GM23338 (cell line): Measurements from ENCODE around the gene SDC1. TPM values are rescaled to one million over a fixed set of nuclear protein-coding genes. Genes with fewer than 3 reads are reported as not detected.

Source experiments
- ATAC-seq: fragments of 200-7000 bp; cut with Tn5 transposase; 3 replicates; pipeline ENCODE4 v1.9.1; 2020
- DNase-seq: peaks from one replicate; pipeline ENCODE4 v3.0.0-alpha.2; 2015; ENCODE audit warnings: low spot score
- H2AFZ ChIP-seq: fragments of 200-600 bp; sonication (generic); 2 replicates; pipeline ENCODE4 v1.8.0; 2016; ENCODE audit warnings: antibody characterized with exemption, mild to moderate bottlenecking, moderate library complexity
- H3F3A ChIP-seq: fragments of 200-600 bp; sonication (generic); replicated peaks from 2 replicates; pipeline ENCODE4 v1.8.0; 2017; ENCODE audit warnings: antibody characterized with exemption, mixed run types, low read depth
- H3K27ac ChIP-seq: fragments of 200-600 bp; sonication (generic); 2 replicates; pipeline ENCODE4 v1.6.1; 2016; ENCODE audit warnings: low read depth
- H3K27me3 ChIP-seq: fragments of 200-600 bp; sonication (generic); 2 replicates; pipeline ENCODE4 v1.8.0; 2016; ENCODE audit warnings: mild to moderate bottlenecking, mixed run types, moderate library complexity; ENCODE audit not compliant: insufficient read depth
- H3K36me3 ChIP-seq: fragments of 200-600 bp; sonication (generic); 2 replicates; pipeline ENCODE4 v1.8.0; 2016; ENCODE audit warnings: mild to moderate bottlenecking; ENCODE audit not compliant: insufficient read depth
- H3K4me1 ChIP-seq: fragments of 200-600 bp; sonication (generic); 2 replicates; pipeline ENCODE4 v1.8.0; 2016; ENCODE audit warnings: mild to moderate bottlenecking, moderate library complexity; ENCODE audit not compliant: insufficient read depth
- H3K4me2 ChIP-seq: fragments of 200-600 bp; sonication (generic); 2 replicates; pipeline ENCODE4 v1.7.1; 2017; ENCODE audit warnings: mixed run types
- H3K4me3 ChIP-seq: fragments of 200-600 bp; sonication (generic); 2 replicates; pipeline ENCODE4 v1.6.1; 2016; ENCODE audit warnings: mixed run types
- H3K79me2 ChIP-seq: fragments of 200-600 bp; sonication (generic); replicated peaks from 2 replicates; pipeline ENCODE4 v1.8.0; 2017; ENCODE audit warnings: mild to moderate bottlenecking; ENCODE audit not compliant: insufficient read depth
- H3K9me2 ChIP-seq: fragments of 200-600 bp; sonication (generic); 2 replicates; pipeline ENCODE4 v1.8.0; 2017; ENCODE audit not compliant: insufficient read depth
- H4K20me1 ChIP-seq: fragments of 200-600 bp; sonication (generic); replicated peaks from 2 replicates; pipeline ENCODE4 v1.8.0; 2017; ENCODE audit warnings: mild to moderate bottlenecking; ENCODE audit not compliant: insufficient read depth
- H3K27ac Mint-ChIP-seq: 2 replicates; pipeline ENCODE4 v1.8.0; 2020; ENCODE audit warnings: inconsistent platforms, mild to moderate bottlenecking, moderate library complexity, mixed read lengths
- H3K27me3 Mint-ChIP-seq: 3 replicates; pipeline ENCODE4 v1.8.0; 2022; ENCODE audit warnings: low read depth, mild to moderate bottlenecking, moderate library complexity, mixed read lengths, inconsistent platforms; ENCODE audit not compliant: insufficient read depth, poor library complexity
- H3K36me3 Mint-ChIP-seq: 3 replicates; pipeline ENCODE4 v1.8.0; 2021; ENCODE audit warnings: low read depth, mild to moderate bottlenecking, inconsistent platforms, moderate library complexity, mixed read lengths
- H3K4me1 Mint-ChIP-seq: 3 replicates; pipeline ENCODE4 v1.8.0; 2020; ENCODE audit warnings: mild to moderate bottlenecking, inconsistent platforms, mixed read lengths
- H3K4me3 Mint-ChIP-seq: 3 replicates; pipeline ENCODE4 v1.8.0; 2021; ENCODE audit warnings: moderate library complexity, mild to moderate bottlenecking, inconsistent platforms, mixed read lengths
- H3K9me3 Mint-ChIP-seq: 3 replicates; pipeline ENCODE4 v1.8.0; 2020; ENCODE audit warnings: moderate library complexity, mild to moderate bottlenecking, inconsistent platforms, mixed read lengths
- CREB1 ChIP-seq: fragments of 250-450 bp; sonication (Bioruptor Pico); IDR thresholded peaks from 2 replicates; pipeline ENCODE4 v1.5.0; 2020; ENCODE audit warnings: low read depth, mild to moderate bottlenecking, moderate library complexity
- CTCF ChIP-seq, 2 experiments: fragments of 200-600 bp in 1 of 2; sonication (generic) in 1 of 2; conservative IDR thresholded peaks; 2 replicates each; pipeline versions ENCODE4 v1.5.1 to v1.6.1; 2016 to 2017; ENCODE audit warnings: antibody characterized with exemption in 2 of 2, low read depth in 2 of 2, mild to moderate bottlenecking in 2 of 2, moderate library complexity in 1 of 2
- ETS1 ChIP-seq: IDR thresholded peaks from 2 replicates; pipeline ENCODE4 v1.6.1; 2016; ENCODE audit warnings: antibody characterized with exemption
- EZH2 ChIP-seq: fragments of 200-600 bp; sonication (generic); IDR thresholded peaks from one replicate; pipeline ENCODE4 v1.8.0; 2017; ENCODE audit warnings: antibody characterized with exemption, mild to moderate bottlenecking, low read depth; ENCODE audit not compliant: unreplicated experiment
- EZH2phosphoT487 ChIP-seq: fragments of 200-600 bp; sonication (generic); IDR thresholded peaks from one replicate; pipeline ENCODE4 v1.8.1; 2018; ENCODE audit warnings: antibody characterized with exemption; ENCODE audit not compliant: unreplicated experiment
- JUNB ChIP-seq: IDR thresholded peaks from one replicate; pipeline ENCODE4 v1.6.1; 2016; ENCODE audit warnings: antibody characterized with exemption; ENCODE audit not compliant: unreplicated experiment
- NANOG ChIP-seq: IDR thresholded peaks from 2 replicates; pipeline ENCODE4 v1.6.1; 2016; ENCODE audit warnings: antibody characterized with exemption, borderline replicate concordance
- POLR2AphosphoS5 ChIP-seq: IDR thresholded peaks from 2 replicates; pipeline ENCODE4 v1.6.1; 2016; ENCODE audit warnings: antibody characterized with exemption, low read depth
- REST ChIP-seq: IDR thresholded peaks from one replicate; pipeline ENCODE4 v1.6.1; 2018; ENCODE audit warnings: antibody characterized with exemption; ENCODE audit not compliant: unreplicated experiment
- STAT1 ChIP-seq: IDR thresholded peaks from one replicate; pipeline ENCODE4 v1.6.1; 2016; ENCODE audit warnings: antibody characterized with exemption; ENCODE audit not compliant: unreplicated experiment
- ZNF114 ChIP-seq: fragments of 250-450 bp; sonication (Bioruptor Pico); IDR thresholded peaks from 2 replicates; pipeline ENCODE4 v1.5.0; 2020; ENCODE audit warnings: mild to moderate bottlenecking, moderate library complexity
- ZNF331 ChIP-seq: fragments of 250-450 bp; sonication (Bioruptor Pico); IDR thresholded peaks from 2 replicates; pipeline ENCODE4 v1.5.0; 2020; ENCODE audit warnings: low read depth, mild to moderate bottlenecking, moderate library complexity
- polyA plus RNA-seq: library from polyadenylated mRNA; unstranded; fragments of >200 nt; fragmentation: Nextera tagmentation; extraction: Ambion mirVana; gene quantifications from 2 replicates; pipeline ENCODE4 v1.2.1, GENCODE V29; 2016
- total RNA-seq: library from RNA; depleted of rRNA; stranded (reverse); fragments of >200 nt; shearing (Covaris generic); gene quantifications from 2 replicates; pipeline ENCODE4 v1.2.3, GENCODE V29; 2014

Gene SDC1
- total and polyA plus RNA-seq, 2 experiments from 2014 or later, result 16.6 to 43.0 TPM

GRCh38 chr2:20186855-20187187, 38.1 kb downstream of the SDC1 start (continued):
- TF ChIP-seq ZNF331 (CRISPR knock-in tag) (no peak), CTCF (conservative IDR thresholded peaks at IDR 0.05; ENCODE audit: low read depth in 2 of 2) (no peak), EZH2phosphoT487 (no peak), NANOG (no peak), JUNB (no peak), ZNF114 (CRISPR knock-in tag) (no peak), ETS1 (no peak), CREB1 (CRISPR knock-in tag) (no peak), REST (no peak), EZH2 (no peak), POLR2AphosphoS5 (no peak)

- Histone ChIP-seq H4K20me1 (no peaks in the 10 kb centered on the region), H3K4me3 (no peak overlapping the region), H3K36me3 (no peaks in the 10 kb centered on the region), H3K27ac (no peak overlapping the region), H3F3A (0 out of 2 replicates have a peak, but pooled peaks cover 6% of the 10 kb centered on the region), H2AFZ (peak overlapping the region; percentile 63), H3K9me2 (no peaks in the 10 kb centered on the region), H3K27me3 (no peaks in the 10 kb centered on the region), H3K79me2 (no peaks in the 10 kb centered on the region), H3K4me2 (no peak overlapping the region), H3K4me1 (peaks cover 14% of the 10 kb centered on the region; the same call in 1 of the 2 replicates)
- peak; percentile 2; the same call in 1 of the 3 replicates for ATAC-seq
- H3K27ac Mint-ChIP-seq, result no peak overlapping the region
- H3K4me3 Mint-ChIP-seq, result no peak overlapping the region
- no peaks in the 10 kb centered on the region for H3K9me3 Mint-ChIP-seq
- H3K36me3 Mint-ChIP-seq, result no peaks in the 10 kb centered on the region
- peaks cover 49% of the 10 kb centered on the region for H3K4me1 Mint-ChIP-seq
- H3K27me3 Mint-ChIP-seq, result peaks cover 6% of the 10 kb centered on the region
- DNase-seq, result no peak
- no peak for TF ChIP-seq EZH2
- TF ChIP-seq ZNF114 (CRISPR knock-in tag), result no peak
- no peak for TF ChIP-seq CREB1 (CRISPR knock-in tag)
- TF ChIP-seq CTCF (conservative IDR thresholded peaks at IDR 0.05; ENCODE audit: low read depth in 2 of 2), result no peak
- no peak for TF ChIP-seq NANOG
- no peak for TF ChIP-seq POLR2AphosphoS5
- TF ChIP-seq STAT1, result no peak
- TF ChIP-seq JUNB, result no peak
- no peak for TF ChIP-seq EZH2phosphoT487
Measured at GRCh38 chr2:20186078-20186854, 38.7 kb downstream of the SDC1 start.
